OCI-LY1 (cell line): ENCODE measurements around the gene SLC39A6.

Experiments
- H2AFZ ChIP-seq: fragments of 200-600 bp; sonication (generic), shearing (Covaris generic); 2 replicates; pipeline ENCODE4 v1.6.0; 2014; ENCODE audit warnings: antibody characterized with exemption, mild to moderate bottlenecking, low read length
- H3F3A ChIP-seq: fragments of 200-600 bp; sonication (generic), shearing (Covaris generic); 2 replicates; pipeline ENCODE4 v1.6.0; 2014; ENCODE audit warnings: mild to moderate bottlenecking, antibody characterized with exemption, low read length, moderate library complexity; ENCODE audit not compliant: insufficient read depth
- H3K27ac ChIP-seq: fragments of 200-600 bp; sonication (generic); 2 replicates; pipeline ENCODE4 v1.5.1; 2014; ENCODE audit warnings: low read length, mixed run types, mild to moderate bottlenecking, low read depth; ENCODE audit not compliant: poor library complexity, severe bottlenecking
- H3K27me3 ChIP-seq: fragments of 200-600 bp; sonication (generic); 2 replicates; pipeline ENCODE4 v1.6.0; 2014; ENCODE audit warnings: antibody characterized with exemption, mild to moderate bottlenecking, low read length, moderate library complexity; ENCODE audit not compliant: insufficient read depth
- H3K36me3 ChIP-seq: fragments of 200-600 bp; sonication (generic); 2 replicates; pipeline ENCODE4 v1.6.1; 2014; ENCODE audit warnings: mild to moderate bottlenecking, antibody characterized with exemption, low read length, moderate library complexity, mixed read lengths; ENCODE audit not compliant: insufficient read depth
- H3K4me1 ChIP-seq: fragments of 200-600 bp; sonication (generic); 2 replicates; pipeline ENCODE4 v1.5.1; 2014; ENCODE audit warnings: mild to moderate bottlenecking, low read length, moderate library complexity; ENCODE audit not compliant: insufficient read depth, severe bottlenecking
- H3K4me2 ChIP-seq: fragments of 200-600 bp; sonication (generic), shearing (Covaris generic); 2 replicates; pipeline ENCODE4 v1.6.1; 2014; ENCODE audit warnings: low read length
- H3K4me3 ChIP-seq: fragments of 200-600 bp; sonication (generic); 2 replicates; pipeline ENCODE4 v1.5.1; 2014; ENCODE audit warnings: low read length, low read depth, mild to moderate bottlenecking, mixed read lengths; ENCODE audit not compliant: poor library complexity, severe bottlenecking
- H3K79me2 ChIP-seq: fragments of 200-600 bp; shearing (Covaris generic); 2 replicates; pipeline ENCODE4 v1.6.1; 2016; ENCODE audit warnings: mixed run types, low read length, mixed read lengths; ENCODE audit not compliant: insufficient read depth
- H3K9ac ChIP-seq: fragments of 200-600 bp; sonication (generic), shearing (Covaris generic); 2 replicates; pipeline ENCODE4 v1.6.1; 2014; ENCODE audit warnings: mild to moderate bottlenecking, low read length, mixed read lengths
- H3K9me2 ChIP-seq: fragments of 200-600 bp; sonication (generic), shearing (Covaris generic); 2 replicates; pipeline ENCODE4 v1.6.1; 2014; ENCODE audit warnings: low read depth, mild to moderate bottlenecking, low read length, mixed read lengths
- H3K9me3 ChIP-seq: fragments of 200-600 bp; shearing (Covaris generic); 2 replicates; pipeline ENCODE4 v1.6.1; 2014; ENCODE audit warnings: low read length, mixed read lengths
- H4K20me1 ChIP-seq: fragments of 200-600 bp; sonication (generic), shearing (Covaris generic); 2 replicates; pipeline ENCODE4 v1.6.0; 2016; ENCODE audit warnings: mild to moderate bottlenecking, low read length; ENCODE audit not compliant: insufficient read depth
- EZH2 ChIP-seq: fragments of 200-600 bp; sonication (generic), shearing (Covaris generic); IDR thresholded peaks from 2 replicates; pipeline ENCODE4 v1.8.0; 2017; ENCODE audit warnings: borderline replicate concordance, mixed run types, mild to moderate bottlenecking, antibody characterized with exemption, low read length, moderate library complexity, mixed read lengths
- TF ChIP-seq, protein P1 (sequence below): fragments of 200-600 bp; sonication (generic), shearing (Covaris generic); IDR thresholded peaks from 2 replicates; pipeline ENCODE4 v1.5.1; 2017; ENCODE audit warnings: mild to moderate bottlenecking, antibody characterized with exemption, low read length, moderate library complexity, mixed read lengths

Gene SLC39A6

DNA sequence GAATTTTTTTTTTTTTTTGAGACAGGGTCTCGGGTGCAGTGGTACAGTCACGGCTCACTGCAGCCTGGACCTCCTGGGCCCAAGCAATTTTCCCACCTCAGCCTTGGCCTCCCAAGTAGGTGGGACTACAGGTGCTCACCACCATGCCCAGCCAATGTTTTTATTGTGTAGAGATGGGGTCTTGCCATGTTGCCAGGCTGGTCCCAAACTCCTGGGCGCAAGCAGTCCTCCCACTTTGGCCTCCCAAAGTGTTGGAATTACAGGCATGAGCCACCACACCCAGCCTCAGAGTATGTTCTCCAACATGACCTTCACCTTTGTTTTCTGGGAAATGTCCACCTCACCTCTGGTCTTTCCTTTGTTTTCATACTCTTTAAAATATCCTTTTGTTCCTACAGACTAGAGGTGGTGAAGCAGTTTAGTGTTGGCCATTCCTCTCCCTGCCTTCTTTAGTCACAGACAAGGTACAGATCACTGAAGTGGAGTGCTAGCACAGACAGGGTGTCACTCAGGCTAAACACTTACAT is 38.6 kb upstream of the SLC39A6 start:
- Histone ChIP-seq H4K20me1 (no peaks in the 10 kb centered on the region), H3K9me3 (no peaks in the 10 kb centered on the region), H3K79me2 (no peaks in the 10 kb centered on the region), H3K4me1 (no peaks in the 10 kb centered on the region), H3K9ac (no peak overlapping the region), H3K4me2 (no peak overlapping the region), H3K9me2 (no peaks in the 10 kb centered on the region), H2AFZ (no peak overlapping the region), H3F3A (no peaks in the 10 kb centered on the region), H3K27me3 (no peaks in the 10 kb centered on the region), H3K27ac (no peak overlapping the region), H3K36me3 (peaks cover 89% of the 10 kb centered on the region), H3K4me3 (no peak overlapping the region)
- TF ChIP-seq, protein P1, sequence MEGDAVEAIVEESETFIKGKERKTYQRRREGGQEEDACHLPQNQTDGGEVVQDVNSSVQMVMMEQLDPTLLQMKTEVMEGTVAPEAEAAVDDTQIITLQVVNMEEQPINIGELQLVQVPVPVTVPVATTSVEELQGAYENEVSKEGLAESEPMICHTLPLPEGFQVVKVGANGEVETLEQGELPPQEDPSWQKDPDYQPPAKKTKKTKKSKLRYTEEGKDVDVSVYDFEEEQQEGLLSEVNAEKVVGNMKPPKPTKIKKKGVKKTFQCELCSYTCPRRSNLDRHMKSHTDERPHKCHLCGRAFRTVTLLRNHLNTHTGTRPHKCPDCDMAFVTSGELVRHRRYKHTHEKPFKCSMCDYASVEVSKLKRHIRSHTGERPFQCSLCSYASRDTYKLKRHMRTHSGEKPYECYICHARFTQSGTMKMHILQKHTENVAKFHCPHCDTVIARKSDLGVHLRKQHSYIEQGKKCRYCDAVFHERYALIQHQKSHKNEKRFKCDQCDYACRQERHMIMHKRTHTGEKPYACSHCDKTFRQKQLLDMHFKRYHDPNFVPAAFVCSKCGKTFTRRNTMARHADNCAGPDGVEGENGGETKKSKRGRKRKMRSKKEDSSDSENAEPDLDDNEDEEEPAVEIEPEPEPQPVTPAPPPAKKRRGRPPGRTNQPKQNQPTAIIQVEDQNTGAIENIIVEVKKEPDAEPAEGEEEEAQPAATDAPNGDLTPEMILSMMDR, result no peak
- TF ChIP-seq EZH2, result no peak

DNA sequence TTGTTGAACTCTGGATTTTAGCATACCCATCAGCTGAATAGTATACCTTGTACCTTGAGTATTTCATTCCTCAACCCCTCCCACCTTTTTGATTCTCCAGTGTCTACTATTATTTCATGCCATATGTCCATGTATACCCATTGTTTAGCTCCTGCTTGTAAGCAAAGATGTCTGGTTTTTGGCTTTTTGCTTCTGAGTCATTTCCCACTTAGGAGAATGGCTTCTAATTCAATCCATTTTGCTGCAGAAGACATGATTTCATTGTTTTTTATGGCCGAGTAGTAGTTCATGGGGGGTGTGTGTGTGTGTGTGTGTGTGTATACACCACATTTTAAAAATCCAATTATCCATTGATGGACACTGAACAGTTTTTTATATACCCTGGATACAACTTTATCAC is 33.8 kb upstream of the SLC39A6 start:
- no peak overlapping the region for H3K27ac ChIP-seq
- H3K9ac ChIP-seq, result no peak overlapping the region
- H3K4me3 ChIP-seq, result no peak overlapping the region
- H2AFZ ChIP-seq, result no peak overlapping the region
- H4K20me1 ChIP-seq, result no peaks in the 10 kb centered on the region
- H3K79me2 ChIP-seq, result no peaks in the 10 kb centered on the region
- peaks cover 93% of the 10 kb centered on the region for H3K36me3 ChIP-seq
- H3K27me3 ChIP-seq, result no peaks in the 10 kb centered on the region
- H3K9me2 ChIP-seq, result no peaks in the 10 kb centered on the region
- no peaks in the 10 kb centered on the region for H3K4me1 ChIP-seq
- no peak overlapping the region for H3K4me2 ChIP-seq
- no peaks in the 10 kb centered on the region for H3K9me3 ChIP-seq
- TF ChIP-seq EZH2, result no peak
- TF ChIP-seq, protein P1, result no peak
- H3F3A ChIP-seq, result no peaks in the 10 kb centered on the region

DNA sequence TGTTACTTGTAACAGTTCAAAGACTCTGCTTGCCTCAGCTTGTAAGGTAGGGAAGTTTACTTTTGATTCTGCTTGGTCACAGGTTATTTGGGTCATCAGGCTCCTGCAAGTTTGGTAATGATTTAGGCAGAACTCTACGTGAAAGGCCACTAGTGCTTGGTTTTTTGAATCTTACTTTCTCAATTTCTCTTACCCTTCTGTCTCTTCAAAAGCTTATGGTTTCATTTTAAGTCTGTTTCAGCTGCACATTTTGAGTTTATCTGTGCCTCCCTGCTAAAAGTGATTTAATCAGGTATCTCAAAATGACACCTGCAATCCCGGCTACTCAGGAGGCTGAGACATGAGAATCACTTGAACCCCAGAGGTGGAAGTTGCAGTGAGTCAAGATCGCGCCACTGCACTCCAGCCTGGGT is 31.8 kb upstream of the SLC39A6 start:
- no peaks in the 10 kb centered on the region for H3K9me2 ChIP-seq
- no peak overlapping the region for H3K4me3 ChIP-seq
- TF ChIP-seq, protein P1, result no peak
- no peak for TF ChIP-seq EZH2
- no peaks in the 10 kb centered on the region for H4K20me1 ChIP-seq
- no peaks in the 10 kb centered on the region for H3K4me1 ChIP-seq
- H3K27me3 ChIP-seq, result no peaks in the 10 kb centered on the region
- no peaks in the 10 kb centered on the region for H3F3A ChIP-seq
- no peak overlapping the region for H3K27ac ChIP-seq
- H3K36me3 ChIP-seq, result peaks cover 96% of the 10 kb centered on the region
- H3K4me2 ChIP-seq, result no peak overlapping the region
- no peak overlapping the region for H3K9ac ChIP-seq
- H3K9me3 ChIP-seq, result no peaks in the 10 kb centered on the region
- H3K79me2 ChIP-seq, result no peaks in the 10 kb centered on the region
- no peak overlapping the region for H2AFZ ChIP-seq
